IMR-90 (cell line): ENCODE results near the gene WARS2. TPM values are rescaled to one million over a fixed set of nuclear protein-coding genes. Genes with fewer than 3 reads are reported as not detected.

Experiments
- ATAC-seq: fragments of 200-7000 bp; cut with Tn5 transposase; 2 replicates; pipeline ENCODE4 v1.9.1; 2020; ENCODE audit warnings: low read depth, mild to moderate bottlenecking, moderate library complexity
- BruUV-seq: library from RNA; stranded (reverse); fragments of 400-500 nt; replicated peaks from 2 replicates; lab custom pipeline; 2021; lab: Mats Ljungman, UMichigan
- CTCF ChIA-PET: fragments of 300-600 bp; formaldehyde crosslinking; extraction: SDS; loops from one replicate; lab custom pipeline; 2021; ENCODE audit warnings: antibody characterized with exemption; lab: Yijun Ruan, JAX
- POLR2A ChIA-PET: fragments of 300-600 bp; sonication (Branson Sonifier 250); formaldehyde crosslinking; loops from one replicate; lab custom pipeline; 2022; ENCODE audit warnings: antibody characterized with exemption; ENCODE audit not compliant: unreplicated experiment; lab: Charles Lee
- DNase-seq: peaks from one replicate; pipeline ENCODE4 v3.0.0; 2013
- H2AFZ ChIP-seq: replicated peaks from 2 replicates; pipeline ENCODE3; 2013; ENCODE audit warnings: low read length, mild to moderate bottlenecking; ENCODE audit not compliant: poor library complexity
- H2AK5ac ChIP-seq: 2 replicates; pipeline ENCODE4 v1.6.1; 2013; ENCODE audit warnings: low read depth, low read length, inconsistent platforms
- H2AK9ac ChIP-seq: replicated peaks from 2 replicates; pipeline ENCODE3; 2013; ENCODE audit warnings: mild to moderate bottlenecking, low read depth, low read length, moderate library complexity; ENCODE audit not compliant: poor library complexity
- H2BK120ac ChIP-seq: 2 replicates; pipeline ENCODE4 v1.6.1; 2013; ENCODE audit warnings: low read depth, low read length, inconsistent platforms
- H2BK15ac ChIP-seq: 3 replicates; pipeline ENCODE4 v1.6.1; 2013; ENCODE audit warnings: low read depth, low read length, inconsistent platforms
- H2BK20ac ChIP-seq: 2 replicates; pipeline ENCODE4 v1.6.1; 2013; ENCODE audit warnings: low read depth, mild to moderate bottlenecking, inconsistent platforms, low read length, moderate library complexity
- H2BK5ac ChIP-seq: 2 replicates; pipeline ENCODE4 v1.6.1; 2013; ENCODE audit warnings: mild to moderate bottlenecking, low read depth, low read length, inconsistent platforms; ENCODE audit not compliant: poor library complexity, severe bottlenecking
- H3K14ac ChIP-seq: replicated peaks from 2 replicates; pipeline ENCODE4 v1.6.1; 2013; ENCODE audit warnings: low read depth, low read length, inconsistent platforms
- H3K18ac ChIP-seq: 2 replicates; pipeline ENCODE4 v1.6.1; 2013; ENCODE audit warnings: low read depth, low read length, control low read depth
- H3K23ac ChIP-seq: 2 replicates; pipeline ENCODE4 v1.6.1; 2013; ENCODE audit warnings: low read depth, low read length, inconsistent platforms
- H3K27ac ChIP-seq: 2 replicates; pipeline ENCODE4 v1.5.1; 2013; ENCODE audit warnings: mild to moderate bottlenecking, control low read depth, low read length; ENCODE audit not compliant: insufficient read depth
- H3K27me3 ChIP-seq: 2 replicates; pipeline ENCODE4 v1.6.1; 2013; ENCODE audit warnings: low read length; ENCODE audit not compliant: control insufficient read depth, insufficient read depth
- H3K36me3 ChIP-seq: 2 replicates; pipeline ENCODE4 v1.6.1; 2013; ENCODE audit warnings: low read length, mixed read lengths; ENCODE audit not compliant: control insufficient read depth, insufficient read depth
- H3K4ac ChIP-seq: 2 replicates; pipeline ENCODE4 v1.6.1; 2013; ENCODE audit warnings: low read depth, low read length, inconsistent platforms
- H3K4me1 ChIP-seq: 2 replicates; pipeline ENCODE4 v1.6.1; 2013; ENCODE audit warnings: low read length, mixed read lengths; ENCODE audit not compliant: control insufficient read depth, insufficient read depth
- H3K4me2 ChIP-seq: 2 replicates; pipeline ENCODE4 v1.6.1; 2013; ENCODE audit warnings: low read depth, mild to moderate bottlenecking, control low read depth, low read length, moderate library complexity
- H3K4me3 ChIP-seq: 2 replicates; pipeline ENCODE4 v1.5.1; 2013; ENCODE audit warnings: low read depth, mild to moderate bottlenecking, control low read depth, low read length, moderate library complexity; ENCODE audit not compliant: insufficient read depth
- H3K56ac ChIP-seq: 2 replicates; pipeline ENCODE4 v1.6.1; 2013; ENCODE audit warnings: low read length, inconsistent platforms; ENCODE audit not compliant: insufficient read depth; ENCODE audit errors: extremely low read depth
- H3K79me1 ChIP-seq, 2 experiments: 2 replicates each; pipeline ENCODE4 v1.6.1; 2013; ENCODE audit warnings: low read length in 2 of 2, inconsistent platforms in 1 of 2, low read depth in 1 of 2
- H3K9ac ChIP-seq: 2 replicates; pipeline ENCODE4 v1.6.1; 2013; ENCODE audit warnings: low read depth, low read length, control low read depth
- H3K9me1 ChIP-seq: 2 replicates; pipeline ENCODE4 v1.6.1; 2013; ENCODE audit warnings: low read length, inconsistent platforms; ENCODE audit not compliant: insufficient read depth
- H3K9me3 ChIP-seq: 2 replicates; pipeline ENCODE4 v1.6.1; 2013; ENCODE audit warnings: low read length; ENCODE audit not compliant: control insufficient read depth, insufficient read depth
- H4K20me1 ChIP-seq: 2 replicates; pipeline ENCODE4 v1.6.1; 2013; ENCODE audit warnings: low read length, inconsistent platforms; ENCODE audit not compliant: insufficient read depth
- H4K5ac ChIP-seq: 2 replicates; pipeline ENCODE4 v1.6.1; 2013; ENCODE audit warnings: mild to moderate bottlenecking, low read depth, low read length, control low read depth
- H4K8ac ChIP-seq, 2 experiments: 2 replicates each; pipeline ENCODE4 v1.6.1; 2013; ENCODE audit warnings: low read depth in 2 of 2, low read length in 2 of 2, control low read depth in 1 of 2, inconsistent platforms in 1 of 2
- H4K91ac ChIP-seq: 2 replicates; pipeline ENCODE4 v1.6.1; 2013; ENCODE audit warnings: low read depth, low read length, inconsistent platforms; ENCODE audit not compliant: insufficient read depth
- BHLHE40 ChIP-seq: fragments of 150-350 bp; IDR thresholded peaks from 2 replicates; pipeline ENCODE4 v1.6.1; 2016; ENCODE audit warnings: mild to moderate bottlenecking, low read depth, low read length
- ELK1 ChIP-seq: fragments of 150-350 bp; IDR thresholded peaks from 2 replicates; pipeline ENCODE4 v1.6.1; 2016; ENCODE audit warnings: low read depth, mild to moderate bottlenecking, low read length, moderate library complexity, borderline replicate concordance
- MAZ ChIP-seq: IDR thresholded peaks from 2 replicates; pipeline ENCODE4 v1.6.1; 2012; ENCODE audit warnings: low read depth, mild to moderate bottlenecking, low read length, improper control_type of control experiment, moderate library complexity, borderline replicate concordance
- RAD21 ChIP-seq: IDR thresholded peaks from 2 replicates; pipeline ENCODE4 v1.6.1; 2012; ENCODE audit warnings: low read length, improper control_type of control experiment
- USF2 ChIP-seq: fragments of 150-350 bp; IDR thresholded peaks from 2 replicates; pipeline ENCODE4 v1.6.1; 2017; ENCODE audit warnings: mild to moderate bottlenecking, antibody characterized with exemption, low read length, low read depth
- WGBS, 2 experiments: methylation state at CpG; one replicate each; pipeline versions ENCODE4 v1.1.5 to v1.1.7; 2013; ENCODE audit warnings: missing lambda C conversion rate in 2 of 2; ENCODE audit not compliant: insufficient read length in 1 of 2; ENCODE audit errors: extremely low coverage in 2 of 2; 5-methylcytosine and 5-hydroxymethylcytosine counted together
- dilution Hi-C: fragments of 300-500 bp; cut with HindIII; formaldehyde crosslinking; loops from one replicate; pipeline ENCODE4 v1.14.3; 2018; ENCODE audit warnings: low sequenced_read_pairs; ENCODE audit not compliant: unreplicated experiment
- in situ Hi-C: fragments of 300-500 bp; cut with MboI; formaldehyde crosslinking; loops from 3 replicates; pipeline ENCODE4 v1.14.3; 2019; ENCODE audit warnings: low sequenced_read_pairs, inconsistent platforms, mixed read lengths
- intact Hi-C: fragments of 100-400 bp; cut with micrococcal nuclease; formaldehyde crosslinking; loops from 2 replicates; pipeline ENCODE4 v1.10.0; 2022
- polyA plus RNA-seq, 3 experiments: library from polyadenylated mRNA; depleted of rRNA; stranded (reverse); fragments of >200 nt; gene quantifications; 2 replicates each; pipeline ENCODE4 v1.2.3, GENCODE V29; 2012; ENCODE audit warnings: low replicate concordance in 1 of 3
- total RNA-seq: library from RNA; depleted of rRNA; stranded (reverse); fragments of >200 nt; gene quantifications from 2 replicates; pipeline ENCODE4 v1.2.3, GENCODE V29; 2012

The WARS2 gene
- total and polyA plus RNA-seq, 2 of the 4 experiments (the other 2 are of a cell fraction) = 5.7 to 20.3 TPM

- H3K27me3 ChIP-seq = peaks cover 31% of the 10 kb centered on the region
- H4K20me1 ChIP-seq = no peaks in the 10 kb centered on the region
- no peak overlapping the region for H2BK15ac ChIP-seq
- ChIA-PET CTCF (no interaction called here), POLR2A (no interaction called here)
- DNase-seq (no peak), ATAC-seq (no peak)
- H3K4me3 ChIP-seq = no peak overlapping the region
- dilution Hi-C loops = no loop called here
- in situ Hi-C loops = no loop called here
- no peak overlapping the region for H4K8ac ChIP-seq
- WGBS, 2 experiments = no CpG with 5 or more reads among the region's 3 CpGs
- no peak overlapping the region for H3K27ac ChIP-seq
- no peak overlapping the region for H2AK9ac ChIP-seq
- H2AK5ac ChIP-seq = no peak overlapping the region
- H2BK5ac ChIP-seq = no peak overlapping the region
- H3K9me1 ChIP-seq = no peaks in the 10 kb centered on the region
- H3K23ac ChIP-seq = no peak overlapping the region
- no TSS peak for BruUV-seq
- no peak overlapping the region for H3K14ac ChIP-seq
- no peaks in the 10 kb centered on the region for H3K36me3 ChIP-seq
- H3K4me1 ChIP-seq = no peaks in the 10 kb centered on the region; the same call in 1 of the 2 replicates
- no peak overlapping the region for H3K4ac ChIP-seq
- H2BK20ac ChIP-seq = no peak overlapping the region
- peaks cover 8% of the 10 kb centered on the region for H3K9me3 ChIP-seq
- TF ChIP-seq USF2 (no peak), RAD21 (no peak), BHLHE40 (no peak), ELK1 (no peak), MAZ (no peak)
- H3K18ac ChIP-seq = no peak overlapping the region
- H3K4me2 ChIP-seq = no peak overlapping the region
- H3K56ac ChIP-seq = no peak overlapping the region
- H2AFZ ChIP-seq = no peak overlapping the region
- no peak overlapping the region for H2BK120ac ChIP-seq
- no peaks in the 10 kb centered on the region for H3K79me1 ChIP-seq
- intact Hi-C loops = no loop called here
- no peak overlapping the region for H4K5ac ChIP-seq
- H4K91ac ChIP-seq = no peak overlapping the region
- H3K9ac ChIP-seq = no peak overlapping the region
Measured at GRCh38 chr1:119011706-119012105, 128.7 kb downstream of the WARS2 start.
